ENCODE results near the gene SCYL2.

GRCh38 chr12:100388382-100388781 is 121.4 kb downstream of the SCYL2 start:
- TF ChIP-seq CTCF (conservative IDR thresholded peaks at IDR 0.05; ENCODE audit: low read depth, low read length) (no peak), EZH2phosphoT487 (IDR thresholded peaks at IDR 0.05; ENCODE audit: borderline replicate concordance, low read length) (no peak)
